DMS114 treated with DMSO at 0.1 percent for 48 hours (cell line): ENCODE results near the gene TMEM135.

Experiments
- DNase-seq: peaks from one replicate; lab custom pipeline; 2025; ENCODE audit not compliant: unreplicated experiment; lab: John Stamatoyannopoulos, UW

Gene TMEM135

DNA sequence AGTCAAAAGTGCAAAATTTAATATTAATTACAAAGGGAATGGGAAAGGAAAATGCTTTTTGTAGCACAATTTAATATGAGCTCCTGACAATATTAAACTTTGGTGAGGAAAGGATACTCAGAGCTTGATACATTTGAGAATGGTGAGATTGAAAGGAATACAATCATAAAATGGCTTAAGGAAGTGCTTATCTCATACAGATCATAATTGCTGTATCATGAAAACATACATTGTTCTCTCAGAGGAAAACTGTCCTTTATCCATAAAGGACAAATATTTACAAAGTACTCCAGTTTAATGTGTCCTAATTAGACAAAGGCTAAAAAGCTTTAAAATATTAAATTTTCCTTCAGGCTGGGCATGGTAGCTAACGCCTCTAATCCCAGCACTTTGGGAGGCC is 260.4 kb downstream of the TMEM135 start:
- DNase-seq = no peak

DNA sequence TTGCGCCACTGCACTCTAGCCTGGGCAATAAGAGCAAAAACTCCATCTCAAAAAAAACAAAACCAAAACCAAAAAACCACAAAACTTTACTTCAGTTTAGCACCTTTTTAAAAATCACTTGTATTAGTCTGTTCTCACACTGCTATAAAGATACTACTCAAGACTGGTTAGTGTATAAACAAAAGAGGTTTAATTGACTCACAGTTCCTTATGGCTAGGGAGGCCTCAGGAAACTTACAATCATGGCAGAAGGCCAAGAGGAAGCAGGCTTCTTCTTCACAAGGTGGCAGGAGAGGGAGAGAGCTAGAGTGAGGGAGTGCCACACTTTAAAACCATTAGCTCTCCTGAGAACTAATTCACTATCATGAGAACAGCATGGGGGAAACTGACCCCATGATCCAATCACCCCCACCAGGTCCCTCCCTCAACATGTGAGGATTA is 261.3 kb downstream of the TMEM135 start:
- DNase-seq = no peak

DNA sequence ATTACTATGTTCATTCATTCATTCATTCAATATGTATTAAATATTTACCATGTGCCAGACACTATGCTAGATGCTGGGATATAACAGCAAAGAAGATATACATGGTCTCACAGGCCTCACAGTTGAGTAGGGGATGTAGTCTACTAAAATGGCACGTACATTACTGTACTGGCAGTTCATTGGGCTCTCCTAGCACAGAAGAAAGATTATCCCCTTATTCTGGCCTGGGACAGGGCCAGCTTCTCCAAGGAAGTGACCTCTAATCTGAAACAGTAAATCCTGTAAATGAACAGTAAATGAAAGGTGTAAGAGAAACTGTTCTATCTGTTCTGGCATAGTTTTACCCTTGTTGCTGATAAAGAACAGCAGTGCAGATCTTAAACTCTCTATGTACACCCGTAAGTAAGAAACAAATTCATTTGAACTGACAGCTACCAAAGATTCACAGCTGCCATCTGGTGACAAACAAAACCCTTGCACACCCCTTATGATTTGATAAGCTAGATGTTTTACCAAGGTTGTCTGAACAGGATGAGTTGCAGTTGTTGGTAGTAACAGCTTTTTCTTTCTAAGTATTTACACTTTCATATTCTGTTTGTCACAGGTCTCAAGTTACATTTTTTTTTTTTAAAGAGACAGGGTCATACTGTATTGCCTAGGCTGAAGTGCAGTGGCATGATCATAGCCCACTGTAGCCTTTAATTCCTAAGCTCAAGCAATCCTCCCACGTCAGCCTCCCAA is 263.1 kb downstream of the TMEM135 start:
- no peak for DNase-seq

DNA sequence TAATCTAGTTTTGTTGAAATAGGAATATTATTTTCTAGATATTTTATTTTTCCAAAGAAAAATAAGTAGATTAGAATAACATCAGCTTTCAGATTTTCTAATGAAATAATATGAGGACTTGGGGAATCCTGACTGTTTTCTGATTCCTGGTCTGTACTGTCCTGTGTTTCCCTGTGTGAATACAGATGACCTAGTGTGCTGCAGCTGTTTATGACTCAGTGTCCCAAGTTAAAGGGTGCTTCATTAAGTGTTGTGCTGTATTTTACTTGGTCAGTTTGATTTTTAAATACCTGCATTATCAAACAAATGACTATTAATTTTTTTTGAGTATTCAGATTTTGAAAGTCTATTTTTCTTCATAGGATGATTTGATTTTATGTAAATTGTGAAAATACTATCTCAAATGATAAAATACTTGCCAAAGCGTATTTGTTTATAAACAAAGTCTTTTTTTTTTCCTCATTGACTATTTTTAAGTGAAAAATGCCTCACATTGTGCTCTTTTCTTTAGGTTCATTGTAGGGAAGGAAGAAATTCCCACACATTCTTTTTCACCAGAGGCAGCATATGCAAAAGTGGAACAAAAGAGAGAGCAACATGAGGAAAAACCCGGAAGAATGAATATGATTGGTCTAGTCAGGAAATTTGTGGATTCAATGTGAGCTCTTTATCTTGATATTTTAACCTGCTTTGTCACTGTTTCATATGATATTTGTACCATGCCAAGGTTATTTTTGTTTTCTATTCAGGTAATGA is 264.2 kb downstream of the TMEM135 start:
- DNase-seq = no peak

DNA sequence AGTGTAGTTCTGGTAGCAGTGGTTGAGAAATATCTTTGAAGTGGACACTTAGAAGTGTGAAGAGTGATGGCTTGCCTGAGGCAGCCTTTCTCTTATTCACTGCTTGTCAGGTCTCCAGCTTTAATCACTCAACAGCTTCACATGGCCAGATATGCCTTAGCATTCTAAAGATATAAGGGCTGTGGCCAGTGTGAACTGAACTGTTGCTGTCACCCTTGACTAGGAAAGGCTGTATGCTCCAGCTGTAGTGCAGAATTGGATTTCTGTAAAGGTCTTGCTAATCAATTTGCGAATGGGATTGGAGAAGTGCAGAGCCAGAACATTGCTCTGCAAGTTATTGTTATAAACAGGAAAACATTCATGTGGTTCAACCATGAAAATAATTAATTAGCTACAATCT is 266.7 kb downstream of the TMEM135 start:
- no peak for DNase-seq

DNA sequence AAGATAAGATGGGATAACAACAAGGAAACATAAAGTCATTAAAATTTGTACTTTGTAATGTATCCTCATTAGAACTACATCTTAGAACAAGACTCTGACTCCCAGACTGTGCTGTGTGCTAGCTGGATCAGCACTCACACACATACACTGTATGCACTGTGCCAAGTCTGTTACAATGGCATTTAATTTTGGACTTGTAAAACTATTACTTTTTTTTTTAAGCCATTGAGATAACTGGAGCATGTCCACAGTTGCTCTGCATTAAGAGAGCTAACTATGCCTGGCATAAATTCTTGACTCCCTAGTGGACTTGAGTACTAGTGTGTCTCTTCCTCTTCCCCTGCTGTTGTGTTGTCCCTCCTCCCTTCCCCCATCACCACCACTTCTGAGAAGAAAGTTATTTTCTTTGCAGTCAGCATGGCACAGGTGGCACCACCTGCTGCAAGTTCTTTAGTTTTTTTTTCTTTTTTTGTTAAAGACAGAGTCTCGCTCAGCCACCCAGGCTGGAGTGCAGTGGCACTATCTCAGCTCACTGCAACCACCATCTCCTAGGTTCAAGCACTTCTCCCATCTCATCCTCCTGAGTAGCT is 268.6 kb downstream of the TMEM135 start:
- no peak for DNase-seq

DNA sequence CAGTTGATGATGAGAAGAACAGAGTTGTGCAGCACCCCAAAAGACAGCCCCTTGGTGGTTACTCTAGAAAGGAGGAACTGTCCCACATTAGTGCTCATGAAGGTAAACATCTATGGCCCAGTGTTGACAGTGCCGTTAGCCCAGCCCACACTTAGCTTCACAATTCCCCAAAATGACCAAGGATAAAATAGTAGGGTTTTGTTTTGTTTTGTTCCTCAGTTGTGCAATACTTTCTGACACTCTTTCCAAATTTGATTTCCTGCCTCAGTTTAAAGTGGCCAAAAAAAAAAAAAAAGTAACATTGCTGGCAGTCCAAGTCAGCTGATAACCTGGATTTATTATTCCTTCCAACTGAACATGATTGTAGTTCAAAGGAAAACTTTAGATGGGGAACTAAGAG is 269.4 kb downstream of the TMEM135 start:
- no peak for DNase-seq

DNA sequence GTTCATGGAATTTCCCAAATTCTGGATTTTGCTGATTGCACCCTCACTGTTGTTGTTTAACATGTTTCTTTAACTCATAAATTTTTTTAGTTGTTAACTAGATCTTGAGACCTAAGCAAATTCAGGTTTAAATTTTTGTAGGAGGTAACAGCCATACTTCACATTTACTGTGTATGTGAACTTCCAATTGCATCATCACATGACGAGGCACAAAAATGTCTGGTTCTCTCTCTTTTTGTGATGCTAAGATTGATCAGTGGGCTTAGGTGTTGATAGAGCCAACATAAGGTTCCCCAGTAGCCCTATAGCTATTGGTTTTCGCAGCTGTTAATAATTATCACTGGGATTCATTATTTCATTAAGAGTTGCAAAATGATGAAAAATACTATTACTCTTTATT is 277.5 kb downstream of the TMEM135 start:
- no peak for DNase-seq

DNA sequence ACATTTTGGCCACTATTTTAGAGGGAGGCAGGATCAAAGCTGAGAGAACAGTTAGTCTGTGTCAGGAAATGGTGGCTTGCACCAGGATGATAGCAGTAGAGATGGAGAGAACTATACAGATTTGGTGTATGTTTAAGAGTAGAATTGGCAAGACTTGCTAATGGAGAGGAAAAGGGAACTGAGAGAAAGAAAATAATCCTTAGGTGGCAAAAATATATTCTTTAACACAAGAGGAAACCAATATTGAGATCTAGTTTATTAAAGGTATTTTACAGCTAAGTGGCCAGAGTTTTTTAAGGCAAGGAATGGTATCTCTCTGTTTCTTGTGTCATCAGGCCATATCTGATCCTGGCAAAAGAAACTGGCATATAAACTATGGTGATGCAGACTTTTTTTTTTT is 278.8 kb downstream of the TMEM135 start:
- no peak for DNase-seq

DNA sequence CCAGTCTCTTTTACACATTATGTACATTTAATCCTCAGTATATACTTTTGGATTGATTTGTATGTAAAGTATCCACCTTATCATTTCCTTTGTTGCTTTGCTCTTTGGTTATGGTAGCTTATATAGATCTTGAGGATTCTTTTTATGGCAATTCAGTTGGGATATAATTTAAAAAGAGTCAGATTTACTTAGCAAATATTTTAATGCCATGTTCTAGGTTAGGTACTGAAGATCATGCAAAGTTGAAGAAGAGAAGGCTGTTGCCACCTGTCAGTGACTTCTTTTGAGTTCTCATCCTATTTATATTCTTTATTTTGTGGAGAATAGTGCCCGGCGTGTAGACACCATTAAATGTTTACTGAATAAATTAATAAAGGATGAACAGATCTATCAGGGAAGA is 279.7 kb downstream of the TMEM135 start:
- no peak for DNase-seq

DNA sequence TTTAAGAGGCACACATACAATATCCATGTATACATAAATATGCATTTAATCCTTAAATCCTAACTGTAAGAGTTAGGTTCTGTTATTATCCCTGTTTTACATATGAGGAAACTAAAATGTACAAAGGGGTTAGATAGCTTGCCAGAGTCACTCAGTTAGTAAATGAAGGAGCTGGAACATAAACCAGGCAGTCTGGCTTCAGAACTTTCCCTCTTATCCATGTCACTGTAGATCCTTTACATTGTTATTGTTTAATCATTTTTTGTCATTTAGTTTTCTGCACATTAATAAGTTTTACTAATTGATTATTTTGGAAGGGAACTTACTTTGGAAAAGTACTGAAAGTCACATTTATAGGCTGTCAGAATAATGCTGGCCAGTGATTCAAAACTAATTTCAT is 282.4 kb downstream of the TMEM135 start:
- DNase-seq = no peak

DNA sequence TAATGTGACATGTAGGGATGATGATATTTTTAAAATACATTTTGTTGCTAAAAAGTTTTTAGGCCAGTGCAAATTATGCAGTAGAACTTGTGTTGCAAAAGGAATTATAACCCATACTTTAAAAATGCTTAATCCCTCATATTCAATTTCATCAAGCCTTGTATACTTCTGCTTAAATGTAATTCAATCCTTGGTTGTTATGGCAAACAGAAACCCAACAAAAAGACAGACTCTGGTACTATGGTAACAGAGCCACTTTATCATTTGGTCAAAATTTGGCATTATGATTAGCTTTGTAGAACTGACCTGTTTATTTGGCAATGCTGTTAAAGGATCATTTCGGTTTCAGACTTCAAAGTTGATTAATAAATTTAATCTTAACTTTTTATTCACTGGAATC is 284.8 kb downstream of the TMEM135 start:
- DNase-seq = no peak

DNA sequence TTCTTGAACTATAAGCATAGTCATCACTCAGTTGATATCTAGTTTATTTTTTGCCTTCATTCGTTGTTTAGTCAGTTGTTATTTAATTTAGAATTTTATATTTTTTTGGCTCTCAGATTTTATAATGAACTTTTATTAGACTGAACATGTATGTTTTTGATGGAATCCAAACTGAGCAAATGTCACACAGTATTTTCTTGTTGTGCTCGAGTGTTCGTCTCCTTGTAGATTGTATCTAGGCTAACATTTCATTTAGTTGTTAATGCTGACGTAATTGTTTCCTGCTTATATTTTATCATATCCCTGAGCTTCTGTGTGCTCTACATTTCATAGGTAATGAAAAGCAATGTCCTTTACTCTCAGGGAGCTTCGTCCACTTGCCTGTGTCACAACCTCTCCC is 286.2 kb downstream of the TMEM135 start:
- DNase-seq = no peak

DNA sequence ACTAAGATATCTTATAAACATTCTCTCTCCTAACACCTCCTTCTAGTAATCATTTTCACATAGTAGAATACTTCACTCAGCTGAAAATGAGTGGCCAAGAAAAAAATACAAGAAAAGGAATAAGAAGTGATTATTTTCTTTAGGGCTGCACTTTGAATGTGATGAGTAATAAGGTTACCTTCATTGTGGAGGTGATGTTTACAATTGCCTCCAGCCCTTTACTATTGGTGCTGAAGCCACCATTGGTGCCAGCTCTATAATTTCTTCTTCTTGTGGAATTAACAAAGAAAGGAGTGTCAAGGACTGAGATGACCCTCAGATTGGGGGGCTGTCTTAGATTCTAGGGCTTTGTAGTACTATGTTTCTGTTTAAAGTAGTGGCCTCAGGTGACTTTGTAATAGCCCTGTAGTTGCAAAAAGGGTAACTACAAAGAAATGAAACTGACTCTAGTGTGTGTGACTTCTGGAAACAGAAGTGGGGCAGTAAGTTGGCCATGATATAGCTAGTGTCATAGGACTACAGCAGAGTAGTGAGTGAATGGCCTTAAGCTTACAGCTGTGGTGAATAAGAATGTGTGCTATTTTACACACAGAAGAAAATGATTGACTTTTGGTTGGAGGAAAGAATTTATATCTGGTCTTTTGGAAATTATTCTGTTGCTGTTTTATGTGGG is 287.2 kb downstream of the TMEM135 start:
- no peak for DNase-seq

DNA sequence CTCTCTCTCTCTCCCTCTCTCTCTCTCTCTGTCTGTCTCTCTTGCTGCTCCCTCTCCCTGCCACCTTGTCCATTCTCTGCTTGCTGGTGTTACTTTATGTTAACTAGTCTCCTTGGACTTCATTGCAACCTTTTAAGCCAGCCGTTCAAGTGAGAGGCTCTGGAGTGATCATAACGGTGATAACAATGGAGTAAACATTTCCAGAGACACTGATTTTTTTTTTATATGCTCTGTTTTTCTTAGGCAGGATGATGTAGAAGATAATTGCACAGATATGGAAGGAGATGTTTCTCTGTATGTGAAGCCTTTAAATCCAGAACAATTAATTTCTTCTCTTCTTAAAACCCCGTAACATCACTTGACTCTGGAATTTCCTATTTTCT is 287.7 kb downstream of the TMEM135 start:
- DNase-seq = no peak

DNA sequence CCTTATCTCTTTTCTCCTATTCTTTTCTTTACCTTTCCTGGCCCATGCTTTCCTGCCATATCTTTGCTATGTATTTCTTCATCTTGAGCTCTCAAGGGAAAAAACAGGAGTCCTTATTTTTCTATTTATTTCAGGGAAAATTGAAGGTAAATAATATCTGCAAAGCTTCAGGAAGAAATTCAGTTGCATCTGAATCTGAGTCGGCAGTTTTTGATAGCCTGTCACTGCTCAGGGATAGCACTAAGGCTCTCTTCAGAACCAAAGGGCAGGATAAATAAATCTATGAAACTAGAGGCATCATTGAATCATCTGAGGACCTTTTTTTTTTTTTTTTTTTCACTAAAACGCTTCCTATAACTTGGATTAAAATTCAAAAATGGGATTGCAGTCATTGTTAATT is 288.9 kb downstream of the TMEM135 start:
- DNase-seq = no peak

DNA sequence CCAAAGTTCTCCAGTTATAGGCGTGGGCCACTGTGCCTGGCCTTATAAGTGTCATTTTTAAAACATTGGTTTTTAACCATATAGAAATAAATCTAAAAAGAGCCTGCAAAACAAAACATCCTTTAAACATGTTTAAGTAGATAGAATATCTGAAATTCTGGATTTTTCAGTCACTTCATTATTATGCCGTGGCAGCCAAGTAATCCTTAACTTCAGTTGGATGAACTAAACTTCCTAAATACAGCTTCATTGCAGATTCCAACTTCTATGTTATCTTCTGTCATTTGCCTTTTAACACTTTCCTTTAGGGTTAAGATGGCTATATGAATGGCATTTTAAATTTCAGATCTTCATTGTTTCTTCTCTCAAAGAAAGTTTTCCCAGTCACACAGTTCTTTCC is 291.4 kb downstream of the TMEM135 start:
- no peak for DNase-seq

DNA sequence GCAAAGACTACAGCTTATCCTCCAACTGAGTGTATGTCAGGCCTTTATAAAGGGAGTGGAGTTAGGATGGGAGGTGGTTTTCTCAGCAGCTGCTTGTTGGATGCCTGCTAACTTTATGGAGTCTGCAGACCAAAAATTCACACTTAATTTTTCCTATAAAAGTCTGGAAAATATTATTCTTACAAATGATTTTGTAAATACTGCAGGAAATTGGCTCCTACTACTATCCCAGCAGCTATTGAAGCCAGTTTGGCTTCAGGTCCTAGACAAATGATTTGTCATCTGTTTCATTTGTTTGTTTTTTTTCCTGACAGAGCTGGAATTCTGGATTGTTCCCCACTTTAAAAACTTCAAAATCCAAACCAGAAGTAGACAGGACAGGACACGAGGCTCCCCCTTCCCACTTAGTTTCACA is 292.5 kb downstream of the TMEM135 start:
- DNase-seq = no peak

DNA sequence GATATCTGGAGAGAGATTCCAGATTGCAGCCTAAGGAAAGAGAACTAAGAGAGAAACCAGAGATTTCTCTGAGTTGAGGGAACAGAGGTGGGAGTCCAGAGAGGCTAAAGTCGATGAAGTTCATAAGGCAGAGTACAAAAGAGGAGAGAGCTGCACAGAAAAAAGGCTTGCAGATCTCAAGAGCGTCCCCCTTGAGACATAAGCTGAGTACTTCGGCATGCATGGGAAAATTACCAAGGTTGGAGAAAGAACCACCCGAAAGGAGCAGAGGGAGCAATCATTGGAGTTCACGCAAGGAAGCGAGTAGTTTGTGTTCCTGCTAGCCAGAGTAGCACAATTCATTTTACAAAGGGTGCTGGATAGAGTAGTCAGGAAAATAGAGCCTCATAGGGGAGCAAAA is 293.5 kb downstream of the TMEM135 start:
- DNase-seq = no peak

DNA sequence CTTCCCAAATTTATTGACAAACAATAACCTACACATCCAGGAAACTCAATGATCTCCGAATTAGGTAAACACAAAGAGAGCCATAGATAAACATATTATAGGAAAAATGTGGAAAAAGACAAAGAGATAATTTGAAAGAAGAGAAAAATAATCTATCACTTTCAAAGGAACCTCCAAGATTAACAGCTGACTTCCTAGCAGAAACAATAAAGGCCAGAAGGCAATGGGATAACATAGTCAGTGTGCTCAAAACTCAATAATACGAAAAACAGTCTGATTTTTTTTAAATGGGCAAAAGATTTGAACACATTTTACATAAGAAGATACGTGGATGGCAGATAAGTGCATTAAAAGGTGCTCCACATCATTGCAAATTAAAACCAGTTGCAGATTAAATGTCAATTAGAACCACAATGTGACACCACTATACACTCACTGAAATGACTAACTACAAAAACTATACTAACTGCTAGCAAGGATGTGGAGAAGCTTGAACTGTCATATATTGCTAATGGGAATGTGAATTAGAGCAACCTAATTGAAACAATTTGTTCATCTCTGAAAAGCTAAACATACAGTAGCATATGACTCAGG is 300.4 kb downstream of the TMEM135 start:
- no peak for DNase-seq

DNA sequence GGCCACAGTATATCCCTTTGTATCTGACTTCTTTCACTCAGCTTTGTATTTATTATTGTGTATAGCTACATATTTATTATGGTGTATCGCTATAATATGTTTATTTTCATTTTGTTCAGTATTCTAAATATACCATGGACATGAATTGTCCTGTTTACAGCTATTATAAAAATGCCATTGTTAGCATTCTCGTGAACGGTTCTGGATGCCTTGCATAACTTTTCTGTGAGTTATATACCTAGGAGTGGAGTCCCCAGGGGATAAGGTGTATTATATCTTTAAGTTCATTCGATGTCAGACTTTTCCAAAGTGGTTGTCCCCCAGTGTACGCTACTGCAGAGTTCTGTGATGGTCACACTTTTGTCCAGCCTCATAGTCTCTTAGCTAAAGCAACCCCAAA is 301.7 kb downstream of the TMEM135 start:
- no peak for DNase-seq
